A549 (cell line): ENCODE measurements around the gene AARSD1. TPM values are rescaled to one million over a fixed set of nuclear protein-coding genes. Genes with fewer than 3 reads are reported as not detected.
A peak's percentile ranks its signal among the peaks of the same experiment; 100 is the strongest.

Experiments
- ATAC-seq, 2 experiments: fragments of 200-7000 bp in 1 of 2; fragments of >200 bp in 1 of 2; cut with Nextera tagmentation in 1 of 2; cut with Tn5 transposase in 1 of 2; 3 replicates each; pipeline versions ENCODE4 v1.8.0 to v1.9.1; 2018 to 2020; ENCODE audit warnings: mild to moderate bottlenecking in 1 of 2, moderate library complexity in 1 of 2
- CTCF ChIA-PET: fragments of 300-600 bp; sonication (Branson Sonifier 250); formaldehyde crosslinking; extraction: SDS; loops from one replicate; lab custom pipeline; 2021; ENCODE audit warnings: antibody characterized with exemption, inconsistent platforms; lab: Yijun Ruan, JAX
- POLR2A ChIA-PET: fragments of 350-600 bp; formaldehyde crosslinking; extraction: SDS; loops from one replicate; lab custom pipeline; 2021; ENCODE audit warnings: antibody characterized with exemption, inconsistent platforms; lab: Yijun Ruan, JAX
- DNase-seq, 2 experiments: peaks; one replicate each; pipeline versions ENCODE4 v3.0.0 to v3.0.0-alpha.2; 2011 to 2016; ENCODE audit warnings: low read depth in 1 of 2, low spot score in 1 of 2
- FAIRE-seq: peaks from 2 replicates; lab custom pipeline; 2011; peaks lifted over from hg19 to GRCh38; lab: Jason Lieb, UNC
- H3K27ac ChIP-seq, 2 experiments: fragments of >200 bp; sonication (Bioruptor Twin); formaldehyde crosslinking; 3 replicates each; pipeline ENCODE4 v1.5.1; 2016 to 2017
- H3K4me1 ChIP-seq: fragments of >200 bp; sonication (Bioruptor Twin); formaldehyde crosslinking; 3 replicates; pipeline ENCODE4 v1.6.1; 2016
- H3K4me2 ChIP-seq: fragments of >200 bp; sonication (Bioruptor Twin); formaldehyde crosslinking; 3 replicates; pipeline ENCODE4 v1.6.1; 2016
- H3K4me3 ChIP-seq: fragments of >200 bp; sonication (Bioruptor Twin); formaldehyde crosslinking; 3 replicates; pipeline ENCODE4 v1.5.1; 2016
- H3K9me3 ChIP-seq: fragments of >200 bp; sonication (Bioruptor Twin); formaldehyde crosslinking; 3 replicates; pipeline ENCODE4 v1.6.1; 2016
- CEBPB ChIP-seq, 2 experiments: fragments of >200 bp in 1 of 2; sonication (Bioruptor Twin) in 1 of 2; formaldehyde crosslinking in 1 of 2; IDR thresholded peaks; 2 replicates each; pipeline ENCODE4 v1.6.1; 2012 to 2016
- HOXB5 ChIP-seq: fragments of 250-450 bp; sonication (Bioruptor Pico); IDR thresholded peaks from 2 replicates; pipeline ENCODE4 v1.5.0; 2020; ENCODE audit warnings: mild to moderate bottlenecking, moderate library complexity
- JUN ChIP-seq, 2 experiments: fragments of >200 bp; sonication (Bioruptor Twin); formaldehyde crosslinking; IDR thresholded peaks; 2 replicates in 1 of 2; 3 replicates in 1 of 2; pipeline ENCODE4 v1.6.1; 2016 to 2017
- POLR2A ChIP-seq: IDR thresholded peaks from 2 replicates; pipeline ENCODE4 v1.6.1; 2012; ENCODE audit warnings: mild to moderate bottlenecking, low read length
- RCOR1 ChIP-seq: fragments of 150-350 bp; IDR thresholded peaks from 2 replicates; pipeline ENCODE4 v1.6.1; 2014; ENCODE audit warnings: antibody characterized with exemption, low read length, low read depth
- REST ChIP-seq: fragments of 200-600 bp; sonication (generic); IDR thresholded peaks from 2 replicates; pipeline ENCODE4 v1.6.1; 2016; ENCODE audit warnings: antibody characterized with exemption, mild to moderate bottlenecking, moderate library complexity
- WGBS: methylation state at CpG from one replicate; pipeline ENCODE4 v1.1.6; 2017; ENCODE audit errors: missing lambda C conversion rate; 5-methylcytosine and 5-hydroxymethylcytosine counted together
- polyA plus RNA-seq, 4 experiments: library from polyadenylated mRNA; depleted of rRNA in 3 of 4; stranded (reverse); fragments of >200 nt; fragmentation: RNase III in 1 of 4; extraction: RNeasy Plus Mini Kit Qiagen cat#74134 plus additional on column Dnase treatment in 1 of 4; gene quantifications; 2 replicates in 3 of 4; 3 replicates in 1 of 4; pipeline ENCODE4 v1.2.3, GENCODE V29; 2011 to 2017
- small RNA-seq, 6 experiments: library from RNA; depleted of rRNA; stranded (forward); fragments of <200 nt; gene quantifications; one replicate each; pipeline ENCODE3, GENCODE V24; 2012

Gene AARSD1
- polyA plus RNA-seq, 2 of the 4 experiments (the other 2 are of a cell fraction), result 66.6 to 70.7 TPM

GRCh38 chr17:42901535-42902229, 62.6 kb downstream of the AARSD1 start:
- Histone ChIP-seq H3K4me2 (no peak overlapping the region), H3K9me3 (no peaks in the 10 kb centered on the region), H3K4me3 (no peak overlapping the region), H3K4me1 (no peaks in the 10 kb centered on the region), H3K27ac (no peak overlapping the region)
- whole genome bisulfite sequencing, result 78% methylated on average over 10 of the region's 10 CpGs
- ChIA-PET CTCF (interaction anchor here (1.0 to 1.3 kb wide), 2 partner anchors 10 to 36 kb away, joined by 3 to 4 read pairs; no protein-coding TSS in a partner anchor), POLR2A (no interaction called here)
- ATAC-seq, result no peak
- no peak for DNase-seq
- no peak for TF ChIP-seq RCOR1
- TF ChIP-seq REST, result no peak
- no peak for TF ChIP-seq JUN (IDR thresholded peaks at IDR 0.05)
- no peak for TF ChIP-seq HOXB5
- TF ChIP-seq CEBPB (IDR thresholded peaks at IDR 0.05), result no peak
- no peak for TF ChIP-seq POLR2A
- peak; percentile 39 for FAIRE-seq

Small RNAs within 50 kb of the gene (small RNA-seq; reads per million reads assigned to genes)
- gene AARSD1, result 0 to 2.5 (median 0.12) reads per million in 6 experiments
- 0 reads per million in 6 experiments for gene RF00561

Other genes with a start within 250 kb of the AARSD1 start
- 35.4 and 41.1 TPM in 2 replicates for gene EZH1, start 219.4 kb downstream of the AARSD1 start, polyA plus RNA-seq (2011; rRNA removed)
- gene EZH1, start 219.4 kb downstream of the AARSD1 start, polyA plus RNA-seq (2017; fragmentation: RNase III; extraction: RNeasy Plus Mini Kit Qiagen cat#74134 plus additional on column Dnase treatment), result 20.1 to 21.7 TPM (median 21.5 TPM) in 3 replicates
- 0.49 and 1.2 TPM in 2 replicates for gene RAMP2, start 203.2 kb downstream of the AARSD1 start, polyA plus RNA-seq (2011; rRNA removed)
- 0.30 to 1.0 TPM (median 0.87 TPM) in 3 replicates for gene RAMP2, start 203.2 kb downstream of the AARSD1 start, polyA plus RNA-seq (2017; fragmentation: RNase III; extraction: RNeasy Plus Mini Kit Qiagen cat#74134 plus additional on column Dnase treatment)
- gene VPS25, start 191.0 kb downstream of the AARSD1 start, polyA plus RNA-seq (2011; rRNA removed), result 143 and 173 TPM in 2 replicates
- gene VPS25, start 191.0 kb downstream of the AARSD1 start, polyA plus RNA-seq (2017; fragmentation: RNase III; extraction: RNeasy Plus Mini Kit Qiagen cat#74134 plus additional on column Dnase treatment), result 118 to 132 TPM (median 119 TPM) in 3 replicates
- gene WNK4, start 183.8 kb downstream of the AARSD1 start, polyA plus RNA-seq (2011; rRNA removed), result 1.1 and 1.6 TPM in 2 replicates
- gene WNK4, start 183.8 kb downstream of the AARSD1 start, polyA plus RNA-seq (2017; fragmentation: RNase III; extraction: RNeasy Plus Mini Kit Qiagen cat#74134 plus additional on column Dnase treatment), result 1.3 to 1.5 TPM (median 1.5 TPM) in 3 replicates
- gene COA3, start 165.8 kb downstream of the AARSD1 start, polyA plus RNA-seq (2011; rRNA removed), result 126 and 170 TPM in 2 replicates
- gene COA3, start 165.8 kb downstream of the AARSD1 start, polyA plus RNA-seq (2017; fragmentation: RNase III; extraction: RNeasy Plus Mini Kit Qiagen cat#74134 plus additional on column Dnase treatment), result 127 to 131 TPM (median 130 TPM) in 3 replicates
- gene CNTD1, start 165.6 kb downstream of the AARSD1 start, polyA plus RNA-seq (2011; rRNA removed), result 0.06 and 0.07 TPM in 2 replicates
- 0.10 to 0.47 TPM (median 0.17 TPM) in 3 replicates for gene CNTD1, start 165.6 kb downstream of the AARSD1 start, polyA plus RNA-seq (2017; fragmentation: RNase III; extraction: RNeasy Plus Mini Kit Qiagen cat#74134 plus additional on column Dnase treatment)
- 125 and 138 TPM in 2 replicates for gene BECN1, start 140.2 kb downstream of the AARSD1 start, polyA plus RNA-seq (2011; rRNA removed)
- 98.9 to 103 TPM (median 99.8 TPM) in 3 replicates for gene BECN1, start 140.2 kb downstream of the AARSD1 start, polyA plus RNA-seq (2017; fragmentation: RNase III; extraction: RNeasy Plus Mini Kit Qiagen cat#74134 plus additional on column Dnase treatment)
- 220 and 257 TPM in 2 replicates for gene PSME3, start 131.1 kb downstream of the AARSD1 start, polyA plus RNA-seq (2011; rRNA removed)
- 214 to 241 TPM (median 223 TPM) in 3 replicates for gene PSME3, start 131.1 kb downstream of the AARSD1 start, polyA plus RNA-seq (2017; fragmentation: RNase III; extraction: RNeasy Plus Mini Kit Qiagen cat#74134 plus additional on column Dnase treatment)
- gene AOC2, start 119.9 kb downstream of the AARSD1 start, polyA plus RNA-seq (2011; rRNA removed), result 2.7 and 3.0 TPM in 2 replicates
- gene AOC2, start 119.9 kb downstream of the AARSD1 start, polyA plus RNA-seq (2017; fragmentation: RNase III; extraction: RNeasy Plus Mini Kit Qiagen cat#74134 plus additional on column Dnase treatment), result 1.7 to 1.9 TPM (median 1.8 TPM) in 3 replicates
- gene AOC3, start 113.3 kb downstream of the AARSD1 start, polyA plus RNA-seq (2011; rRNA removed), result 1.4 and 1.6 TPM in 2 replicates
- 0.79 to 1.1 TPM (median 0.97 TPM) in 3 replicates for gene AOC3, start 113.3 kb downstream of the AARSD1 start, polyA plus RNA-seq (2017; fragmentation: RNase III; extraction: RNeasy Plus Mini Kit Qiagen cat#74134 plus additional on column Dnase treatment)
- gene G6PC1, start 63.7 kb downstream of the AARSD1 start, polyA plus RNA-seq (2011; rRNA removed), result not detected in 2 replicates
- gene G6PC1, start 63.7 kb downstream of the AARSD1 start, polyA plus RNA-seq (2017; fragmentation: RNase III; extraction: RNeasy Plus Mini Kit Qiagen cat#74134 plus additional on column Dnase treatment), result not detected in 3 replicates
- 1.0 and 1.8 TPM in 2 replicates for gene PTGES3L, start 15.6 kb upstream of the AARSD1 start, polyA plus RNA-seq (2011; rRNA removed)
- gene PTGES3L, start 15.6 kb upstream of the AARSD1 start, polyA plus RNA-seq (2017; fragmentation: RNase III; extraction: RNeasy Plus Mini Kit Qiagen cat#74134 plus additional on column Dnase treatment), result 2.7 to 3.5 TPM (median 3.2 TPM) in 3 replicates
- 19.1 and 21.4 TPM in 2 replicates for gene RUNDC1, start 16.1 kb upstream of the AARSD1 start, polyA plus RNA-seq (2011; rRNA removed)
- gene RUNDC1, start 16.1 kb upstream of the AARSD1 start, polyA plus RNA-seq (2017; fragmentation: RNase III; extraction: RNeasy Plus Mini Kit Qiagen cat#74134 plus additional on column Dnase treatment), result 18.7 to 19.7 TPM (median 19.5 TPM) in 3 replicates
- gene RPL27, start 34.0 kb upstream of the AARSD1 start, polyA plus RNA-seq (2011; rRNA removed), result 5,588 and 5,746 TPM in 2 replicates
- gene RPL27, start 34.0 kb upstream of the AARSD1 start, polyA plus RNA-seq (2017; fragmentation: RNase III; extraction: RNeasy Plus Mini Kit Qiagen cat#74134 plus additional on column Dnase treatment), result 2,894 to 2,977 TPM (median 2,925 TPM) in 3 replicates
- gene IFI35, start 42.3 kb upstream of the AARSD1 start, polyA plus RNA-seq (2011; rRNA removed), result 20.2 and 21.3 TPM in 2 replicates
- gene IFI35, start 42.3 kb upstream of the AARSD1 start, polyA plus RNA-seq (2017; fragmentation: RNase III; extraction: RNeasy Plus Mini Kit Qiagen cat#74134 plus additional on column Dnase treatment), result 10.6 to 12.9 TPM (median 10.8 TPM) in 3 replicates
- 167 and 169 TPM in 2 replicates for gene VAT1, start 57.9 kb upstream of the AARSD1 start, polyA plus RNA-seq (2011; rRNA removed)
- 117 to 153 TPM (median 149 TPM) in 3 replicates for gene VAT1, start 57.9 kb upstream of the AARSD1 start, polyA plus RNA-seq (2017; fragmentation: RNase III; extraction: RNeasy Plus Mini Kit Qiagen cat#74134 plus additional on column Dnase treatment)
- gene RND2, start 60.8 kb upstream of the AARSD1 start, polyA plus RNA-seq (2011; rRNA removed), result 0.19 and 0.33 TPM in 2 replicates
- gene RND2, start 60.8 kb upstream of the AARSD1 start, polyA plus RNA-seq (2017; fragmentation: RNase III; extraction: RNeasy Plus Mini Kit Qiagen cat#74134 plus additional on column Dnase treatment), result 0.14 to 0.37 TPM (median 0.28 TPM) in 3 replicates
- 62.5 and 71.8 TPM in 2 replicates for gene BRCA1, start 160.9 kb upstream of the AARSD1 start, polyA plus RNA-seq (2011; rRNA removed)
- gene BRCA1, start 160.9 kb upstream of the AARSD1 start, polyA plus RNA-seq (2017; fragmentation: RNase III; extraction: RNeasy Plus Mini Kit Qiagen cat#74134 plus additional on column Dnase treatment), result 41.0 to 45.5 TPM (median 41.6 TPM) in 3 replicates
- 86.8 and 103 TPM in 2 replicates for gene NBR1, start 206.8 kb upstream of the AARSD1 start, polyA plus RNA-seq (2011; rRNA removed)
- gene NBR1, start 206.8 kb upstream of the AARSD1 start, polyA plus RNA-seq (2017; fragmentation: RNase III; extraction: RNeasy Plus Mini Kit Qiagen cat#74134 plus additional on column Dnase treatment), result 40.6 to 46.9 TPM (median 41.8 TPM) in 3 replicates
- gene TMEM106A, start 247.4 kb upstream of the AARSD1 start, polyA plus RNA-seq (2011; rRNA removed), result 2.6 and 3.5 TPM in 2 replicates
- 1.1 to 1.7 TPM (median 1.2 TPM) in 3 replicates for gene TMEM106A, start 247.4 kb upstream of the AARSD1 start, polyA plus RNA-seq (2017; fragmentation: RNase III; extraction: RNeasy Plus Mini Kit Qiagen cat#74134 plus additional on column Dnase treatment)